Measurements from ENCODE around the gene AKAP6. TPM values are rescaled to one million over a fixed set of nuclear protein-coding genes. Genes with fewer than 3 reads are reported as not detected.
A peak's percentile ranks its signal among the peaks of the same experiment; 100 is the strongest.

Gene AKAP6
- total and polyA plus RNA-seq, 10 of the 15 experiments (the other 5 are each of a cell fraction or from before 2014, with no cell fraction given) = 0.35 to 5.9 (median 2.2) TPM

- Histone ChIP-seq H3K27ac (ENCODE audit: control insufficient read depth, insufficient read depth) (no peak overlapping the region), H2AFZ (ENCODE audit: control insufficient read depth, low read depth, low read length) (no peak overlapping the region), H3K27me3 (replicated peaks in 1 of 2; ENCODE audit: control insufficient read depth in 2 of 2, insufficient read depth in 2 of 2, low read length in 1 of 2) (no peaks in the 10 kb centered on the region; a peak in 1 of 4 replicates), H3K4me2 (ENCODE audit: control insufficient read depth, insufficient read depth) (no peak overlapping the region), H3K9me3 (replicated peaks; ENCODE audit: control insufficient read depth, insufficient read depth, low read length) (no peaks in the 10 kb centered on the region), H3K4me3 (no peak overlapping the region), H3K79me2 (ENCODE audit: control insufficient read depth, insufficient read depth, low read length) (no peaks in the 10 kb centered on the region), H3K36me3 (ENCODE audit: control insufficient read depth in 2 of 2, insufficient read depth in 2 of 2, low read length in 1 of 2) (no peaks in the 10 kb centered on the region), H3K9ac (ENCODE audit: control insufficient read depth, insufficient read depth, low read length) (no peak overlapping the region), H4K20me1 (ENCODE audit: control insufficient read depth, insufficient read depth) (no peaks in the 10 kb centered on the region), H3K4me1 (ENCODE audit: control insufficient read depth, insufficient read depth, low read length) (no peaks in the 10 kb centered on the region)
- 0 out of 3 replicates have a peak, but pooled peaks have one; percentile 18 for ATAC-seq
- BruUV-seq (replicated peaks) = no TSS peak
- intact Hi-C loops (cut with micrococcal nuclease; ENCODE audit: unreplicated experiment) = no loop called here
- 23% methylated on average over 2 of the region's 2 CpGs for WGBS (ENCODE audit: insufficient coverage, insufficient replicate concordance, low lambda C conversion rate, missing lambda C conversion rate)
- ChIA-PET RAD21 (ENCODE audit: unreplicated experiment) (interaction anchor here (0.9 kb wide), 1 partner anchor 23 kb away, joined by 3 read pairs; no protein-coding TSS in a partner anchor), CTCF (no interaction called here), SMC1A (ENCODE audit: uncharacterized antibody, unreplicated experiment) (no interaction called here), POLR2A (interaction anchor here (0.5 to 0.6 kb wide), 2 partner anchors 142 to 978 kb away, joined by 4 to 9 read pairs; no protein-coding TSS in a partner anchor)
- no peak for FAIRE-seq
- TF ChIP-seq RB1 (IDR thresholded peaks at IDR 0.05; ENCODE audit: borderline replicate concordance) = no peak
- no peak for TF ChIP-seq E2F4 (IDR thresholded peaks at IDR 0.05; ENCODE audit: low read depth, low read length)
- TF ChIP-seq SP1 (IDR thresholded peaks at IDR 0.05; ENCODE audit: low read depth, low read length) = no peak
- TF ChIP-seq TCF12 (IDR thresholded peaks at IDR 0.05; ENCODE audit: low read depth, low read length) = no peak
- TF ChIP-seq ETV6 (conservative IDR thresholded peaks at IDR 0.05 in 1 of 2, IDR thresholded peaks at IDR 0.05 in 1 of 2; ENCODE audit: borderline replicate concordance in 1 of 2, low read depth in 1 of 2) = no peak
- no peak for TF ChIP-seq KDM1A (IDR thresholded peaks at IDR 0.05; ENCODE audit: borderline replicate concordance)
- TF ChIP-seq CUX1 (IDR thresholded peaks at IDR 0.05; ENCODE audit: insufficient replicate concordance, low read depth, low read length) = no peak
- peak in 1 of 3 experiments; percentile 24; a peak in 1 of 6 replicates for TF ChIP-seq CTCF (IDR thresholded peaks at IDR 0.05 in 2 of 3, conservative IDR thresholded peaks at IDR 0.05 in 1 of 3; ENCODE audit: control insufficient read depth in 2 of 3, extremely low read depth in 1 of 3, insufficient read depth in 1 of 3, low read depth in 3 of 3, low read length in 3 of 3)
- TF ChIP-seq ATF2 (IDR thresholded peaks at IDR 0.05; ENCODE audit: low read length) = no peak
- no peak for DNase-seq (ENCODE audit: low read depth, low spot score)
- in situ Hi-C loops (cut with MboI) = no loop called here
Observed at GRCh38 chr14:32405856-32406255, 76.8 kb downstream of the AKAP6 start.
